NT2/D1 (cell line): ENCODE results near the gene PTH2.

Experiments
- SUZ12 ChIP-seq: IDR thresholded peaks from 2 replicates; pipeline ENCODE4 v1.6.1; 2011; ENCODE audit not compliant: insufficient read length, insufficient read depth; ENCODE audit errors: extremely low read depth
- YY1 ChIP-seq: IDR thresholded peaks from 2 replicates; pipeline ENCODE4 v1.6.1; 2011; ENCODE audit not compliant: insufficient read length, insufficient read depth
- ZNF274 ChIP-seq: IDR thresholded peaks from 2 replicates; pipeline ENCODE4 v1.6.1; 2011; ENCODE audit warnings: mild to moderate bottlenecking, low read depth, low read length

DNA sequence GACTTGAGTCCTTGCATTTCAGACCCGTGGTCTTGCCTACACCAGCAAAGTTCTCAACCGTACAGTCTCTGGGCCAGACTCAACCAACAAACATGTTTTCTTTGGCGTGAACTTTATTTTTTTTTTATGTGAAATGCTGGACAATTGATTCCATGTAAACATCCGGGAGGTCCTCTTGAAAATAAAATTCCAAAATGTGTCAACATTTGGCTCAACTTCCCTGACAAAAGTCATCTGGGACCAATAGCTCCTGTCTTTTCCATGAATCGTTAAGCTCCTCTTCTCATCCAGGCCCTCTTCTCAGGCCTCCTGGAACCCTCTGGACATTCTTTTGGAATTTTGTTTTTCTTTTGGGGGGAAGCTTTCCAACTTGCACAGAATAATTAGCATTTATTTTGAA lies 32.5 kb upstream of the PTH2 start:
- TF ChIP-seq SUZ12 (no peak), YY1 (no peak), ZNF274 (no peak)
